GM13976 (cell line): ENCODE measurements around the gene S100A10.
A peak's percentile ranks its signal among the peaks of the same experiment; 100 is the strongest.

Experiments used
- DNase-seq: peaks from one replicate; pipeline ENCODE4 v3.0.0; 2012; ENCODE audit warnings: low spot score
- in situ Hi-C: fragments of 300-500 bp; cut with MboI; formaldehyde crosslinking; loops from one replicate; pipeline ENCODE4 v1.12.0; 2022; ENCODE audit warnings: low sequenced_read_pairs, mixed read lengths, inconsistent platforms; ENCODE audit not compliant: unreplicated experiment
- TF ChIP-seq, protein P1 (sequence below): IDR thresholded peaks from 2 replicates; pipeline ENCODE4 v1.5.1; 2012; ENCODE audit warnings: borderline replicate concordance, mild to moderate bottlenecking; ENCODE audit not compliant: insufficient read depth; ENCODE audit errors: extremely low read depth, missing control alignments, control extremely low read depth

S100A10 gene

DNA sequence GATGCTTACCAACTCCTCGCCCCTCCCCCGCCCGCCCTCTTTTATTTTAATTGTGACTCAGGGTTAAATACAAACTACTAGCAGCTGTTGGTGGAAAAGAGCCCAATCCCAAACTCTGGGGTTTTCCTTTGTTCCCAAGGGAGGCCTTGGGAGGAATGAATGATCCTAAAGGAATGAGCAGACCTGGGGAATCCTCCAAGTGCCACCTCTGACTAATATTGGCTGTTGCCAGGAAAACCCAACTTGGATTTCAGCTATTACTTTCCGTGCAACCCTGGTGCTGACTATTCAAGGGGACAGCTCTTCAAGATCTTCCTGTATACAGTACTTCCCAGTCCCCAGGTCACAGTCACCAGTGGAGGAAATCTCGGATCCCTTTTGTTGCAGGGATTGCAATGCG is 1.3 kb upstream of the S100A10 start:
- in situ Hi-C loops = loop anchor here (10.0 kb wide), 1 partner anchor 60 kb away; no protein-coding TSS in a partner anchor
- TF ChIP-seq, protein P1, sequence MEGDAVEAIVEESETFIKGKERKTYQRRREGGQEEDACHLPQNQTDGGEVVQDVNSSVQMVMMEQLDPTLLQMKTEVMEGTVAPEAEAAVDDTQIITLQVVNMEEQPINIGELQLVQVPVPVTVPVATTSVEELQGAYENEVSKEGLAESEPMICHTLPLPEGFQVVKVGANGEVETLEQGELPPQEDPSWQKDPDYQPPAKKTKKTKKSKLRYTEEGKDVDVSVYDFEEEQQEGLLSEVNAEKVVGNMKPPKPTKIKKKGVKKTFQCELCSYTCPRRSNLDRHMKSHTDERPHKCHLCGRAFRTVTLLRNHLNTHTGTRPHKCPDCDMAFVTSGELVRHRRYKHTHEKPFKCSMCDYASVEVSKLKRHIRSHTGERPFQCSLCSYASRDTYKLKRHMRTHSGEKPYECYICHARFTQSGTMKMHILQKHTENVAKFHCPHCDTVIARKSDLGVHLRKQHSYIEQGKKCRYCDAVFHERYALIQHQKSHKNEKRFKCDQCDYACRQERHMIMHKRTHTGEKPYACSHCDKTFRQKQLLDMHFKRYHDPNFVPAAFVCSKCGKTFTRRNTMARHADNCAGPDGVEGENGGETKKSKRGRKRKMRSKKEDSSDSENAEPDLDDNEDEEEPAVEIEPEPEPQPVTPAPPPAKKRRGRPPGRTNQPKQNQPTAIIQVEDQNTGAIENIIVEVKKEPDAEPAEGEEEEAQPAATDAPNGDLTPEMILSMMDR = no peak
- no peak for DNase-seq

DNA sequence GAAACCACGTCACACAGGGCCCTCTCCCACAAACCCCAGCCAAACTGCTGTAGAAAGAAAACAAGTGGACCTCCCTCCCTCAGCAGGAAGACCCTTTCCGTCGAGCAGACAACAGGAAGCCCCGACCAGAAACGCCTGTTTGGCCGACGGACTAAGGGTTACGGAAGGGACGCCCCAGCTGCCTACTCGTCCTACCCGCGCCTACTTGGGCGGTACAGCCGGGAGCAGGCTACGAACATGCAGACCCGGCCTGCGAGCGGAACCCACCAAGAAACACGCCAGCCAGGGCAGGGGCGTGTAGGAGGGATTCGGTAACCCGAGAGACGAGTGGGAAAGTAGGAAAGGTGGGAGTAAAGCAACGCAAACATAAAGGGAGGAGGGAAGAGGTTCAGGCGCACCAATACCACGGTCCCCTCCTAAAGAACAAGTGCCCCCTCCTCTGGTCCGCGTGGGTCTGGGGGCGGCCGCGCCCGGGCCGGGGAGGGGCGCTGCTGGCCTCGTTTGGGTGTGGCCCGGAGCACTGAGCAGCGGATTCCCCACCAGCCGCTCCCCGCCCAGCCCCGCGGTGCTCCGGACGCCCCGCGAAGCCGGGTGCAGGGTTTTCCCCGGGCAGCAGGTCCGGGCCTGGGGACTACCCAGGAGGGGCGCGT is 450 bp downstream of the S100A10 start:
- TF ChIP-seq, protein P1 = no peak
- DNase-seq = peak; percentile 38
- in situ Hi-C loops = loop anchor here (10.0 kb wide), 1 partner anchor 58 kb away; no protein-coding TSS in a partner anchor

DNA sequence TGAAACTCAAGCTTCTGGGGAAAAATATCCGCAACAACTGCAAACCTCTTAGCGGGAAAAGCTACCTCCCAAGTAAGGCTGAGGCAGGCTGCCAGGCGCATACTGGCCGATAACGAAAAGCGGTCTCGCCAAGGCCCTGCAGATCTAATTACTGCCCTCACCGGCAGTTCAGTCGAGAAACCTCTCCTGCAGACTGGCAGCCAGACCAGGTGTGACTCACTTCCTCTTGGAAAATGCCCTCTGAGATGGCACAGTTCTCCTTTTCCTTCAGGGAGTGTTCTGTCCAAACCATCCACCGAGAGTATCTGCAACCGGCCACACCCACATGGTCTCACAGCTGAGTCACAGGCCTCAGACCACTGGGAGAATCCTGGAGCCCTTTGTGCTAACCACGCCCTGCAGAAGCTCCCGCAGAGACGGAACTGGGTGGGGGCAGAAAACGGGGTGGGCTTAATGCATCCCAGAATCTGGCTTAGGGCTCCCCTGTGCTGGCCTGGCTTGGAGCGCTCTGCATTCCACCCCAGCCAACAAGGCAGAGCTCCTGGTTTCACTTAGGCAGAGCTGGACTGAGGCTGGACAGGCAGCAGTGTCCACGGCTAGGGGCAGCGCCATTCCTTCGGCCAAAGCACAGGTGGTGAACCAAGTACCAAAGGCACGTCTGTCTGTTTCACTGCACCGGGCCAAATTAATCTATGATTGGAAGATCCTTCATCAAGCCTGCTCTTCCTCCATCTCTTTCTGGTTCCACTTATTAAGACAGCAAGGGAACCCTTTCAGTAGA is 1.2 kb downstream of the S100A10 start:
- TF ChIP-seq, protein P1 = no peak
- DNase-seq = no peak
- in situ Hi-C loops = loop anchor here (10.0 kb wide), 1 partner anchor 58 kb away; no protein-coding TSS in a partner anchor

DNA sequence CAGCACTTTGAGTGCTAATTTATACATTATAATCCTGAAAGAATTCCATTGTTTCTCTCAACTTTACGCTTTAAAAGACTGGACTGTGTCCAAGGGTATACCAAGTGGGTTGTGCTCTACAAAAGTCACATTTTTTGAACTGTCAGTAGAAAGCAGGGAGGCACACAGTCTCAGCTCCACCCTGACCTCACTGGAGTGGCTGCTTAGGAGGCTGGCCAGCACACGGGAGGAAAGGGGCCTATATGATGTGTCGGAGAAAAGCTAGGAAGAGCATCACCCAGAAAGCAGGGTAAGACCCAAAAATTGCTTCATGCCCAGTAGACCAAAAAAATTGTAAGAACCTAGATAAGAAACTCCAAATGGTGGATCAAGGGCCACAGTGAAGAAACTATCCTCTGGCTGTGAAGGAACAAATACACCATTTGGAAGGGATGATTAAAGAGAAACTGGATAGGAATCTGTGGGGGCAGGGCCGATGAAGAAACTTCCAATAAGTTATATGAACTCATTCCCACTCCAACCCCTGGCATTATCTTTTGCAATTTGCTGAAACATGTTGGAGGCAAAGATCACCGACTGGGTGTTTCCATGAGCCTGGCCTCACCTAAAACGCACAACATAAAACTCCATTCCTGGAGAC is 1.9 kb downstream of the S100A10 start:
- no peak for DNase-seq
- TF ChIP-seq, protein P1 = no peak
- in situ Hi-C loops = loop anchor here (10.0 kb wide), 1 partner anchor 57 kb away; no protein-coding TSS in a partner anchor

DNA sequence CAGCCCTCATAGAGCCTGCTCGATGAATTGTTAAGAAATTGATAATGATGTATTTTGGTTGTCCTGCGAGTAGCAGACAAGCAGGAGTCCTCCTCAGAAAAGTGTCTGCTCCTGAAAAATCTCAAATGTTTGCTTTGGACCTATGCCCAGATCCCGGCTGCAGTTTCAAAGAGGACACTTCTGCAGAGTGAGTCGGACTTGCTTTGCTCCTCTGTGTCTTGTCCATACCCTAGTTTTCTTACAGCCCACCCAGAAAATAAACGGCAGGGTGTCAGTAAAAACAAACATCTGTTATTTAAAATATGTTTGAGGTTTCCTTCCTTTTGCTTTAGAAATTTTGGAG is 2.8 kb downstream of the S100A10 start:
- in situ Hi-C loops = loop anchor here (10.0 kb wide), 1 partner anchor 56 kb away; no protein-coding TSS in a partner anchor
- TF ChIP-seq, protein P1 = no peak
- DNase-seq = no peak

DNA sequence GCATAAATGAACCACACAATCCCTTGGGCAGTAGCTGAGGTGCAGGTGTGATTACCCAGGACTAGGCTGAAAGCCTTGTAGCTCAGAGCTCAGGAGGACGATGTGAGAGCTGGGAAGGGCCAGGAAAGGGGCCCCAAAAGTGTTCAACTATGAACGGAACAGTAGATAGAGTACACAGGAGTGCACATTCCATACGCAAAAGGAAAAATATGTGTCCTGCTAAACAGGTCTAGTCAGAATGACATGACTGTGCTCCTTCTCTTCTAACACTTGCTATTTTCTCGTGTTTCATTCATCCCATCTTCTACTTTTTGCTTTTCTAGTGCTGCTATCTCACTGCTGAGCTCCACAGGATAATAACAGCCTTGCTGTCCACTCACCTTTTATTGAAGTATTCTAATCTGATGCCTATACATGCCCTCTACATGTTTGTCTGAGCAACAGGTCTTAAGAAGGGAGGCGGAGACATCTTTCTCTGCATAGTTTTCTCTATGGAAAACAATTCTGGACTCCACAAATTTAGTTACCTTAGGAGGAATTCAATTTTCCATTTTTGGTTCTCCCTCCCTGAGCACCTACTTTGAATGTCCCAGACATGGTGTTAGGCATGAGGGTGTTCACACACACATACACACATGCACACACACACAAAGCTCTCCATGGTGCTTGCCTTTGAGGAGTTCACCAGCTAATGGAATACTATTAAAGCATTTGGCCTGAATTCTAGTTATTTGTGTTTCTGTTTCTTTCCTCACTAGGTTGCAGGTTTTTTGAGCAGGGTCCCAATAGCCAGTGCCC is 3.4 kb downstream of the S100A10 start:
- in situ Hi-C loops = loop anchor here (10.0 kb wide), 1 partner anchor 55 kb away; no protein-coding TSS in a partner anchor
- TF ChIP-seq, protein P1 = no peak
- no peak for DNase-seq
